ENCODE results near the gene TMEM273.

TMEM273 gene

DNA sequence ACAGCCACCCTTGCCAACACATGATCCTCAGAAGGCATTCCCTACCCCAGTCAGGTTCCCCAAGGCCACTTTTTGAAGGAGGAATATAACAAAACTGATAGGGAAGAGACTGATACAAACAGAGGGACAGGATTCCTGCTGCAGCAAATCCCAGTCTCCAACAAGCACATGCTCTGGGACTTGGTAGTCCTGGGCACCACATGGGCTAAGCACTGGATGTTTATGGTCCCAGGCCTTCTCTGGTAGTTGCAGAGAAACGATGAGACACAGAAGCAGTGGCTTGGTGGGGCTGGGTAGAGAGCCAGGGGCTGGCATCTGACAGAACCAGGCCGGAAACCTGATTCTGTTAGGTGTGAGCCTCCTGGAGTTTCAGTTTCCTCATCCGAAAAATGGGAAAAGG is 76.1 kb downstream of the TMEM273 start:
- Histone ChIP-seq H3K9me3 (no peaks in the 10 kb centered on the region), H3K4me2 (no peak overlapping the region), H3K36me3 (no peaks in the 10 kb centered on the region), H3K9ac (no peak overlapping the region), H4K20me1 (no peaks in the 10 kb centered on the region), H3K4me1 (peaks cover 12% of the 10 kb centered on the region), H3K27ac (no peak overlapping the region), H3K4me3 (no peak overlapping the region), H3K27me3 (peaks cover 38% of the 10 kb centered on the region)
- no peak for TF ChIP-seq Cebpa-rat (IDR thresholded peaks at IDR 0.05)

DNA sequence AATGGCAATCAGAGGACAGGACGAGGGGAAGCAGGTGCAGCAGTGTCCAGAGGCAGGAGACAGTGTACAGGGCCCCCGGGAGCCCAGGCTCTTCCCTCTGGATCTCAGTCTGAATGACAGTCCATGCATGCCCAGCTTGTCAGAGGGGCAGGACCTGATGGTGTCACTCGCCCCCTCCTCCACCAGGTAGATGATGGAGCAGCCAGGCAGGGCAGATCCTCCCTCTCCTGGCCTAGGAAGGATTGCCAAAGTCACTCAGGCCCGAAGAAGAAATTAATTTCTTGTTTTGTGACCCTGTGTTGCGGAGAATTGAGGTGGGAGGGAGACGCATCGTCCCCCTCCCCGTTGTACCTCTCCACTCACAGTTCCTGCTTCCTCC is 76.9 kb downstream of the TMEM273 start:
- Histone ChIP-seq H3K27me3 (peaks cover 32% of the 10 kb centered on the region), H3K9ac (no peak overlapping the region), H3K9me3 (no peaks in the 10 kb centered on the region), H3K4me1 (peaks cover 8% of the 10 kb centered on the region), H3K27ac (no peak overlapping the region), H3K4me2 (no peak overlapping the region), H3K36me3 (no peaks in the 10 kb centered on the region), H4K20me1 (no peaks in the 10 kb centered on the region), H3K4me3 (no peak overlapping the region)
- no peak for TF ChIP-seq Cebpa-rat (IDR thresholded peaks at IDR 0.05)

DNA sequence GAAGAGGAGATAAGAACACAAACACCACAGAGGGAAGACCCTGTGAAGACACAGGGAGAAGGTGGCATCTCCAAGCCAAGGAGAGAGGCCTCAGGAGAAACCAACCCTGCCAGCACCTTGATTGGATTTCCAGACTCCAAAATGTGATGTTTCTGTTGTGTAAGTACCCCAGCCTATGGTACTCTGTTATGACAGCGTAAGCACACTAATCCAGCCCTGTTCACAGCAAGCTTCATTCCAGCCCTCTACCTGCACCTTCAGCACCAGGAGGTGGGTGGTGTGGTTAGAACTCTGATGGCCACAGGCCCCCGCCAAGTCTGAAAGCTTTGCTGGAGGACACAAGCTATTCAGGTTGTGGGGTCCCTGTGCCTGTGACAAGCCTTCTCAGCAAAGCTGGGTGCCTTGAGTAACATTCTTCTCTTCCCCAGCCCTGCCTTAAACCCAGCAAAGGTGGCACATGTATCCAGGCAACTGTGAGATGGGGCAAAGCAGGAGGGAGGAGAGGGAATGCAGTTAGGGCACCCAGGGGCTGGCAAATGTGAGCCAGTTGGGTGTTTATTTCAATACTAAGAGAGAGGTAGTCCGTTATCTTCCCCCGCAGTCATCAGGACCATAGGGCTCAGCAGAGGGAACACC is 77.4 kb downstream of the TMEM273 start:
- no peaks in the 10 kb centered on the region for H4K20me1 ChIP-seq
- H3K4me2 ChIP-seq = no peak overlapping the region
- H3K36me3 ChIP-seq = no peaks in the 10 kb centered on the region
- no peaks in the 10 kb centered on the region for H3K9me3 ChIP-seq
- no peak overlapping the region for H3K27ac ChIP-seq
- peaks cover 27% of the 10 kb centered on the region for H3K27me3 ChIP-seq
- H3K9ac ChIP-seq = no peak overlapping the region
- H3K4me1 ChIP-seq = peaks cover 3% of the 10 kb centered on the region
- no peak overlapping the region for H3K4me3 ChIP-seq
- no peak for TF ChIP-seq Cebpa-rat (IDR thresholded peaks at IDR 0.05)

DNA sequence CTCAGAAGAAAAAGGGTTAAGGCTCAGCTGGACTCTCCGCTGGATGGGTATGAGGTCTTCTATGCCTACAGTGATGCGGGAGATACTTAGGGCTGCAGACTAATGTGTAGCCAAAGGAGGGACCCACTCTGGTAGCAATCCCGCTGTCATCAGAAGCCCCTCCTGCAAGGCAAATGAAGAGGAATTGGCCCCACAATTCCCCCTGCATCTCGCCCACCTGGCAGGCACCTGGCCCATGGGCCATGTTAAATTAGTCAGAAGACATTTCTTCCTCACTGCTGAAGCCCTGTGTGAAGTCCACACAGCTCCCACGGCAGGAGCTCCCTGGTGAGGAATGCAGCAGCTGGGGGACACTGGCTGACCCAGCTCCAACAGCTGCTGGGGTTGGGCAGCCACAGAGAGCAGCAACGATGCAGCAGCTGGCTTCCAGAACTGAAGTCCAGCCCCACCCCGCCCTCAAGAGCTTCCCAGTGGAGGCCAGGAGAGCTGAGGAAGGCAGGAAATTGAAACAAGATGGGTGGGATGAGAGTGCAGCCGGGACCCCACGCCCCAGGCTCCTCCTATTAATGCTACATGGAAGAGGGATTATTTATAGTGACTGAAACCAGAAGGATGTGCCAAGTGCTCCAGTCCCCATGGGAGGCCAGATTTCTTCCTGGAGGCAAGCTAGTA is 78.4 kb downstream of the TMEM273 start:
- peaks cover 17% of the 10 kb centered on the region for H3K27me3 ChIP-seq
- no peaks in the 10 kb centered on the region for H3K9me3 ChIP-seq
- no peak overlapping the region for H3K9ac ChIP-seq
- no peak overlapping the region for H3K4me3 ChIP-seq
- H3K4me1 ChIP-seq = no peaks in the 10 kb centered on the region
- TF ChIP-seq Cebpa-rat (IDR thresholded peaks at IDR 0.05) = no peak
- no peak overlapping the region for H3K4me2 ChIP-seq
- H4K20me1 ChIP-seq = no peaks in the 10 kb centered on the region
- H3K36me3 ChIP-seq = no peaks in the 10 kb centered on the region
- H3K27ac ChIP-seq = no peak overlapping the region

DNA sequence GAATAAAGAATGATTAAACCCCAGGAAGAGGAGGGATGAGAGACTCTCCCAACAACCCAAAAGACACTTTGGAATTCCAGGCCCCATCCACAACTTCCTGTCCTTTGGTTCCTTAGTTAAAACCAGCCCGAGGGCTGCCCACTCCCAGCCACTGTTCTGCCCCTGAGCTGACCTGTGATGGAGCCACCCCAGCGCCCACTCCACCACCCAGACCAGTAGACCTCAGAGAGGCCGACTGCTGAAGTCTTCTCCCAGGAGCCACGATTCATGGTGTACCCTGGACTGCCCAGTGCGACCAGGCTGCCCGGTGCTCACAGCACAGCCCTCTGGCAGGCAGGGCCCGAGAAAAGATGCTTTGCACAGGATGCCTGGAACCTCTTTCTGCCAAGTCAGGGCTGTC is 79.5 kb downstream of the TMEM273 start:
- H3K4me1 ChIP-seq = no peaks in the 10 kb centered on the region
- no peak overlapping the region for H3K4me2 ChIP-seq
- H3K9ac ChIP-seq = no peak overlapping the region
- H4K20me1 ChIP-seq = no peaks in the 10 kb centered on the region
- H3K27me3 ChIP-seq = peaks cover 6% of the 10 kb centered on the region
- H3K4me3 ChIP-seq = no peak overlapping the region
- H3K9me3 ChIP-seq = no peaks in the 10 kb centered on the region
- no peak for TF ChIP-seq Cebpa-rat (IDR thresholded peaks at IDR 0.05)
- no peak overlapping the region for H3K27ac ChIP-seq
- H3K36me3 ChIP-seq = no peaks in the 10 kb centered on the region

DNA sequence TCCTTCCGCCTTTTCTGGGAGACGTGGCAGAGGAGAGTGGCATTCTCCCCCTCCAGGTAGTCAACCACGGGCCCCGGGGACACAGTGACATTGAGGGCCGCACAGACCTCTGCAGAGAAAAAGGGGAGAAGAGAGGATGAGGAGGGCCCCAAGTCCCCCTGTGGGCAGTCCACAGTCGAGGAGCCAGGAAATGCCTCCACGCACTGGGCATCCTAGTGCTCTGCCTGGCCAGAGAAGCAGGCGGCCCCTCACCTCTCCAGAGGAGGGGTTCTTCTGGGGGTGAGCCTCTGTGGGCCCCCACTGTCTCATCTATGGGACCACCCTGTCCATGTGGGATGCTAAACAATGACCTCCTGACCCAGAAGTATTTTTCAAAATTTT is 80.3 kb downstream of the TMEM273 start:
- no peaks in the 10 kb centered on the region for H4K20me1 ChIP-seq
- H3K4me1 ChIP-seq = no peaks in the 10 kb centered on the region
- no peak overlapping the region for H3K4me2 ChIP-seq
- no peak overlapping the region for H3K4me3 ChIP-seq
- no peaks in the 10 kb centered on the region for H3K27me3 ChIP-seq
- H3K27ac ChIP-seq = no peak overlapping the region
- no peaks in the 10 kb centered on the region for H3K36me3 ChIP-seq
- no peaks in the 10 kb centered on the region for H3K9me3 ChIP-seq
- H3K9ac ChIP-seq = no peak overlapping the region
- TF ChIP-seq Cebpa-rat (IDR thresholded peaks at IDR 0.05) = no peak

DNA sequence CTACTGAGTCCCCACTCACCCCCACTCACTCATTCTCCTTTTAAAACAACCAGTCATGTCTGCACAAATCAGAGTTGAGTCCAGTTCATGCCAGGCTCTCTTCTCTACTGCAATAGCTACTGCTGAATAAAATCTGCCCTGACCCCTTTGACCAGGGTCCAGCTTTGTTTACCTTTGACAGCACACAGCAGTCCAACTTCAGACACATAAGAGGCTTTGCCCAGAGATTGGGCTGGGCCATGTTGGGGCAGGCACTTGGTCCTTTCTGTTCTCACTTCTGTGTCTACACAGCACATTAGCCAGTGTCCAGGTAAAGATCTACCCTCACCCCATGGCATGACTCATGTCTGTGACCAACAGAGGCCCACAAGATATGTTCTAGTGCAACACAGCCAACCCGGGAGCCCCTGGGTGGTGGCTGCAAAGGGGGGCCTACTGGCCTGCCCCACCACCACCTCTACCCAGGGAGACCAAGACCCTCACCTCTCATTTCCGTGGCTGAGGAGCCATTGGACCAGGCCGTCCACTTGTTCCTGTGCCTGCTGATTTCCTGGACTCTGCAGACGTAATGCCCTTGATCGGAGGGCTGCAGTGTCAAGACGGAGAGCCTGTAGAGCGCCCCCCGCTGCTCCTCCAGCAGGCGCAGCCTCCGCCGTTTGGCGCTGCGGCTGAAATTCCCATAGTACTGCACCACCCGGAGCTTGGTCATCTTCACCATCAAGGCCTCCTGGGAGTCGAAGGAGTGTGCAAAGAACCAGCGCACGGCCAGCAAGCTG is 80.9 kb downstream of the TMEM273 start:
- Histone ChIP-seq H3K9ac (no peak overlapping the region), H3K36me3 (no peaks in the 10 kb centered on the region), H3K4me3 (no peak overlapping the region), H3K4me2 (no peak overlapping the region), H3K4me1 (no peaks in the 10 kb centered on the region), H3K27ac (no peak overlapping the region), H3K27me3 (no peaks in the 10 kb centered on the region), H3K9me3 (no peaks in the 10 kb centered on the region), H4K20me1 (no peaks in the 10 kb centered on the region)
- no peak for TF ChIP-seq Cebpa-rat (IDR thresholded peaks at IDR 0.05)

DNA sequence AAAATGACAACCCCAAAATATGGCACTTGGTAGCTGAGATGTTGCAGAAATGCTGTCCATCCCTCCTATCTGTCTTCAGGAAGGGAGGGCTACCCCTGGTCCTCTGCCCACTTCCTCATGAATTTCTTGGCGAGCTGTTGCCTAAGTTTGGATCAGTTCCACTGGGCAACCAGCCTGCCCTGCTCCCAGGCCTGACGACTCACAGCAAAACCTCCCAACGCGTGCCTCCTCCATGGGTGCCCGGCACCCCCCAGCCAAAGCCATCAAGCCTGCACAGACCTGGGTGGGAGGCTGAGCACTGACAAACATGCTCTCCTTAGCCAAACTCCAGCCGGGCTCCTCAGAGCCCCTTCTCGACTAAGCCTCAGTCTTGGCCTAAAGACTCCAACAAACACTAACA is 81.7 kb downstream of the TMEM273 start:
- Histone ChIP-seq H3K4me1 (no peaks in the 10 kb centered on the region), H3K9ac (no peak overlapping the region), H3K27me3 (no peaks in the 10 kb centered on the region), H3K4me2 (no peak overlapping the region), H3K36me3 (no peaks in the 10 kb centered on the region), H4K20me1 (no peaks in the 10 kb centered on the region), H3K9me3 (no peaks in the 10 kb centered on the region), H3K27ac (no peak overlapping the region), H3K4me3 (no peak overlapping the region)
- TF ChIP-seq Cebpa-rat (IDR thresholded peaks at IDR 0.05) = no peak

DNA sequence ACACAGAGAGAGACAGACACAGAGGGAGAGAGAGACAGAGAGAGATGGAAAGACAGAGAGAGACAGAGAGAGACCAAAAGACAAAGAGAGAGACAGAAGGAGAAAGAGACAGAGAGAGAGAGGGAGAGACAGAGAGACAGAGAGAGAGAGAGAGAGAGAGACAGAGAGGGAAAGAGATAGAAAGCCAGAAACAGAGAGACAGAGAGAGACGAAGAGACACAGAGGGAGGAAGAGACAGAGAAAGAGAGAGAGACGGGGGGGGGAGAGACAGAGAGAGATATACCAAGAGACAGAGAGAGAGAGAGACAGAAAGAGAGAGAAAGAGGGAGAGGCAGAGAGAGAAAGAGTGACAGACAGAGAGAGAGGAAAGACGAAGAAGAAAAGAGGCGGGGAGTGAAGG is 83.1 kb downstream of the TMEM273 start:
- TF ChIP-seq Cebpa-rat (IDR thresholded peaks at IDR 0.05) = no peak
- H3K9me3 ChIP-seq = no peaks in the 10 kb centered on the region
- H3K4me2 ChIP-seq = no peak overlapping the region
- H3K4me1 ChIP-seq = no peaks in the 10 kb centered on the region
- no peak overlapping the region for H3K9ac ChIP-seq
- H3K27ac ChIP-seq = no peak overlapping the region
- no peak overlapping the region for H3K4me3 ChIP-seq
- no peaks in the 10 kb centered on the region for H3K36me3 ChIP-seq
- H4K20me1 ChIP-seq = no peaks in the 10 kb centered on the region
- no peaks in the 10 kb centered on the region for H3K27me3 ChIP-seq

All from BLaER1 (cell line).